BE2C (cell line): Measurements from ENCODE around the gene CCDC32. TPM values are rescaled to one million over a fixed set of nuclear protein-coding genes. Genes with fewer than 3 reads are reported as not detected.
A peak's percentile ranks its signal among the peaks of the same experiment; 100 is the strongest.

Source experiments
- DNase-seq: peaks from one replicate; pipeline ENCODE4 v3.0.0-alpha.2; 2020
- H3K27me3 ChIP-seq: fragments of 250-450 bp; sonication (Bioruptor Pico); 2 replicates; pipeline ENCODE4 v1.5.1; 2020; ENCODE audit warnings: mild to moderate bottlenecking
- H3K36me3 ChIP-seq: fragments of 250-450 bp; sonication (Bioruptor Pico); 2 replicates; pipeline ENCODE4 v1.5.1; 2020; ENCODE audit warnings: mild to moderate bottlenecking
- H3K4me1 ChIP-seq: fragments of 250-450 bp; sonication (Bioruptor Pico); 2 replicates; pipeline ENCODE4 v1.5.1; 2020
- H3K4me3 ChIP-seq: 2 replicates; pipeline ENCODE4 v1.5.1; 2011; ENCODE audit warnings: low read depth, low read length
- H3K9me3 ChIP-seq: fragments of 250-450 bp; sonication (Bioruptor Pico); 2 replicates; pipeline ENCODE4 v1.5.1; 2020
- CTCF ChIP-seq: IDR thresholded peaks from 2 replicates; pipeline ENCODE4 v1.5.1; 2012; ENCODE audit warnings: mild to moderate bottlenecking, low read depth, low read length
- polyA plus RNA-seq: library from polyadenylated mRNA; unstranded; fragments of >200 nt; gene quantifications from one replicate; pipeline ENCODE4 v1.2.1, GENCODE V29; 2012; ENCODE audit warnings: low read depth, missing spikeins; ENCODE audit not compliant: insufficient read length, insufficient read depth

Gene CCDC32
- 20.3 TPM for polyA plus RNA-seq

- Histone ChIP-seq H3K9me3 (no peaks in the 10 kb centered on the region), H3K4me1 (peaks cover 4% of the 10 kb centered on the region), H3K27me3 (no peaks in the 10 kb centered on the region), H3K4me3 (peak within 1 kb of the TSS; percentile 98), H3K36me3 (peaks cover 10% of the 10 kb centered on the region)
- DNase-seq: peak; percentile 98
- no peak; the same call in 1 of the 2 replicates for TF ChIP-seq CTCF
These were observed at the start of gene CCDC32 for GRCh38 chr15:40564591-40565332. Gene CCDC32 (minus strand): TSS chr15:40565042. CDS start chr15:40563015, 2,027 bp downstream.

- H3K4me3 ChIP-seq: no peak overlapping the region
- no peaks in the 10 kb centered on the region for H3K27me3 ChIP-seq
- no peaks in the 10 kb centered on the region for H3K9me3 ChIP-seq
- peaks cover 15% of the 10 kb centered on the region for H3K36me3 ChIP-seq
- TF ChIP-seq CTCF: no peak
- H3K4me1 ChIP-seq: no peaks in the 10 kb centered on the region
- no peak for DNase-seq
These were observed 48.2 kb upstream of the CCDC32 start for GRCh38 chr15:40613080-40613479.

- Histone ChIP-seq H3K4me3 (no peak overlapping the region), H3K4me1 (no peaks in the 10 kb centered on the region), H3K36me3 (peaks cover 9% of the 10 kb centered on the region), H3K9me3 (no peaks in the 10 kb centered on the region), H3K27me3 (no peaks in the 10 kb centered on the region)
- DNase-seq: no peak
- no peak for TF ChIP-seq CTCF
These were observed 39.1 kb upstream of the CCDC32 start for GRCh38 chr15:40603935-40604334.

- no peak overlapping the region for H3K4me3 ChIP-seq
- DNase-seq: no peak
- no peaks in the 10 kb centered on the region for H3K9me3 ChIP-seq
- TF ChIP-seq CTCF: no peak
- no peaks in the 10 kb centered on the region for H3K4me1 ChIP-seq
- H3K36me3 ChIP-seq: no peaks in the 10 kb centered on the region
- no peaks in the 10 kb centered on the region for H3K27me3 ChIP-seq
These were observed 36.1 kb upstream of the CCDC32 start for GRCh38 chr15:40600956-40601355.

GRCh38 chr15:40598672-40599071, 33.8 kb upstream of the CCDC32 start:
- no peak overlapping the region for H3K4me3 ChIP-seq
- DNase-seq: no peak
- no peak for TF ChIP-seq CTCF
- no peaks in the 10 kb centered on the region for H3K9me3 ChIP-seq
- no peaks in the 10 kb centered on the region for H3K27me3 ChIP-seq
- no peaks in the 10 kb centered on the region for H3K36me3 ChIP-seq
- no peaks in the 10 kb centered on the region for H3K4me1 ChIP-seq

- no peaks in the 10 kb centered on the region for H3K4me1 ChIP-seq
- H3K36me3 ChIP-seq: no peaks in the 10 kb centered on the region
- H3K27me3 ChIP-seq: no peaks in the 10 kb centered on the region
- no peak for DNase-seq
- TF ChIP-seq CTCF: no peak
- no peak overlapping the region for H3K4me3 ChIP-seq
- H3K9me3 ChIP-seq: no peaks in the 10 kb centered on the region
These were observed 33.3 kb upstream of the CCDC32 start for GRCh38 chr15:40598126-40598525.
